MM.1S (cell line): ENCODE data around the gene NARF.

ENCODE experiments used
- DNase-seq: peaks from one replicate; pipeline ENCODE4 v3.0.0-alpha.2; 2015
- H2AFZ ChIP-seq: fragments of 300-600 bp; sonication (generic); 2 replicates; pipeline ENCODE4 v1.6.0; 2016; ENCODE audit warnings: antibody characterized with exemption, low read length
- H3F3A ChIP-seq: fragments of 300-600 bp; sonication (generic); 2 replicates; pipeline ENCODE4 v1.6.1; 2016; ENCODE audit warnings: mild to moderate bottlenecking, antibody characterized with exemption, low read length, moderate library complexity, mixed read lengths; ENCODE audit not compliant: insufficient read depth
- H3K27ac ChIP-seq: fragments of 300-600 bp; sonication (generic); 2 replicates; pipeline ENCODE4 v1.5.1; 2016; ENCODE audit warnings: mild to moderate bottlenecking, low read length
- H3K27me3 ChIP-seq: fragments of 300-600 bp; sonication (generic); replicated peaks from 2 replicates; pipeline ENCODE4 v1.6.0; 2016; ENCODE audit warnings: low read length; ENCODE audit not compliant: insufficient read depth
- H3K36me3 ChIP-seq: fragments of 300-600 bp; sonication (generic); replicated peaks from 2 replicates; pipeline ENCODE4 v1.6.1; 2016; ENCODE audit warnings: mild to moderate bottlenecking, low read length, mixed read lengths; ENCODE audit not compliant: insufficient read depth
- H3K4me1 ChIP-seq: fragments of 300-600 bp; sonication (generic); 2 replicates; pipeline ENCODE4 v1.6.1; 2016; ENCODE audit warnings: low read length, mixed read lengths
- H3K4me2 ChIP-seq: fragments of 300-600 bp; sonication (generic); 2 replicates; pipeline ENCODE4 v1.6.0; 2016; ENCODE audit warnings: low read depth, low read length
- H3K4me3 ChIP-seq: fragments of 300-600 bp; sonication (generic); 2 replicates; pipeline ENCODE4 v1.5.1; 2016; ENCODE audit warnings: low read length, mixed read lengths
- H3K79me2 ChIP-seq: fragments of 300-600 bp; sonication (generic); 2 replicates; pipeline ENCODE4 v1.6.1; 2016; ENCODE audit warnings: mixed run types, low read length, mixed read lengths
- H3K9ac ChIP-seq: fragments of 300-600 bp; sonication (generic); 2 replicates; pipeline ENCODE4 v1.6.1; 2016; ENCODE audit warnings: low read length, mixed read lengths
- H3K9me2 ChIP-seq: fragments of 300-600 bp; sonication (generic); replicated peaks from 2 replicates; pipeline ENCODE4 v1.6.1; 2016; ENCODE audit warnings: mild to moderate bottlenecking, low read length, mixed read lengths; ENCODE audit not compliant: insufficient read depth
- H3K9me3 ChIP-seq: fragments of 300-600 bp; sonication (generic); replicated peaks from 2 replicates; pipeline ENCODE4 v1.6.1; 2016; ENCODE audit warnings: mild to moderate bottlenecking, low read length, mixed read lengths; ENCODE audit not compliant: insufficient read depth
- H4K20me1 ChIP-seq: fragments of 300-600 bp; sonication (generic); 2 replicates; pipeline ENCODE4 v1.6.1; 2016; ENCODE audit warnings: mild to moderate bottlenecking, low read length, moderate library complexity, mixed read lengths; ENCODE audit not compliant: insufficient read depth
- EZH2 ChIP-seq: fragments of 300-600 bp; sonication (generic); optimal IDR thresholded peaks from 2 replicates; pipeline ENCODE3; 2017; ENCODE audit warnings: low read depth, mild to moderate bottlenecking, antibody characterized with exemption, low read length, mixed read lengths
- EZH2phosphoT487 ChIP-seq: fragments of 300-600 bp; sonication (generic); IDR thresholded peaks from 2 replicates; pipeline ENCODE4 v1.6.1; 2018; ENCODE audit warnings: antibody characterized with exemption, low read length
- TF ChIP-seq, protein P1 (sequence below): fragments of 300-600 bp; sonication (generic); IDR thresholded peaks from 2 replicates; pipeline ENCODE4 v1.5.1; 2016; ENCODE audit warnings: antibody characterized with exemption, low read length, mixed read lengths

Gene NARF

DNA sequence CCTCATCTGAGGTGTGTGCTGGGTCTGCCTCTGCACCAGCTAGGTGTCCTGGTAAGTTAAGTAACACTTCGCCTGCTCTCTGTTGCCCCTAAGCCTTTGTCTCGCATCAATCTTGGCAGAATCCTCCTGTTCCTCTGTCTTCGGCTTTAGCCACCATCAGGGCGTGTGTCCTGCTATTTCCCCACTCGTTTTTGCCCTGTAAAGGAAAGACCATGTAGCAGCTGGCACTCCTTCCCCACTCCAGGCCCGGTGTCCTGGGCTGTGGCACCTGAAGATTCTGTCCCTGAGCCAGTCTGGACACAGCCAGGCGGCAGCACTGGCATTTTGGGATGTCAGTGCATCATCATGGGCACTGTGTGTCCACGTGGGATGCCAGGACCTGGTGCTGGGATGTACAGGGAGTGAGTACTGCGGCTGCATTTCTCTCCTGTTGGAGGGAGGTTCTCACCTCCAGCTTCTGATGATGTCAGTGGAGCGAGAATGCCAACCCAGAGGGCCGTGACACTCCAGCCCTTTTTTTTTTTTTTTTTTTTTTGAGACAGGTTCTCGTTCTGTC is 34.8 kb downstream of the NARF start:
- H3K9me2 ChIP-seq: no peaks in the 10 kb centered on the region
- H3K27me3 ChIP-seq: no peaks in the 10 kb centered on the region
- no peak overlapping the region; the same call in 1 of the 2 replicates for H3K9ac ChIP-seq
- DNase-seq: no peak
- peak overlapping the region; percentile 51; the same call in 1 of the 2 replicates for H3K4me2 ChIP-seq
- H3K4me3 ChIP-seq: no peak overlapping the region
- H3F3A ChIP-seq: peaks cover 48% of the 10 kb centered on the region
- H3K27ac ChIP-seq: peak overlapping the region; percentile 87; the same call in 1 of the 2 replicates
- H3K79me2 ChIP-seq: no peaks in the 10 kb centered on the region
- H3K9me3 ChIP-seq: no peaks in the 10 kb centered on the region
- H3K36me3 ChIP-seq: no peaks in the 10 kb centered on the region
- H3K4me1 ChIP-seq: peaks cover 47% of the 10 kb centered on the region
- TF ChIP-seq EZH2: no peak
- no peak for TF ChIP-seq EZH2phosphoT487
- TF ChIP-seq, protein P1, sequence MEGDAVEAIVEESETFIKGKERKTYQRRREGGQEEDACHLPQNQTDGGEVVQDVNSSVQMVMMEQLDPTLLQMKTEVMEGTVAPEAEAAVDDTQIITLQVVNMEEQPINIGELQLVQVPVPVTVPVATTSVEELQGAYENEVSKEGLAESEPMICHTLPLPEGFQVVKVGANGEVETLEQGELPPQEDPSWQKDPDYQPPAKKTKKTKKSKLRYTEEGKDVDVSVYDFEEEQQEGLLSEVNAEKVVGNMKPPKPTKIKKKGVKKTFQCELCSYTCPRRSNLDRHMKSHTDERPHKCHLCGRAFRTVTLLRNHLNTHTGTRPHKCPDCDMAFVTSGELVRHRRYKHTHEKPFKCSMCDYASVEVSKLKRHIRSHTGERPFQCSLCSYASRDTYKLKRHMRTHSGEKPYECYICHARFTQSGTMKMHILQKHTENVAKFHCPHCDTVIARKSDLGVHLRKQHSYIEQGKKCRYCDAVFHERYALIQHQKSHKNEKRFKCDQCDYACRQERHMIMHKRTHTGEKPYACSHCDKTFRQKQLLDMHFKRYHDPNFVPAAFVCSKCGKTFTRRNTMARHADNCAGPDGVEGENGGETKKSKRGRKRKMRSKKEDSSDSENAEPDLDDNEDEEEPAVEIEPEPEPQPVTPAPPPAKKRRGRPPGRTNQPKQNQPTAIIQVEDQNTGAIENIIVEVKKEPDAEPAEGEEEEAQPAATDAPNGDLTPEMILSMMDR: no peak
- H4K20me1 ChIP-seq: no peaks in the 10 kb centered on the region
- H2AFZ ChIP-seq: peak overlapping the region; percentile 46; the same call in 1 of the 2 replicates

DNA sequence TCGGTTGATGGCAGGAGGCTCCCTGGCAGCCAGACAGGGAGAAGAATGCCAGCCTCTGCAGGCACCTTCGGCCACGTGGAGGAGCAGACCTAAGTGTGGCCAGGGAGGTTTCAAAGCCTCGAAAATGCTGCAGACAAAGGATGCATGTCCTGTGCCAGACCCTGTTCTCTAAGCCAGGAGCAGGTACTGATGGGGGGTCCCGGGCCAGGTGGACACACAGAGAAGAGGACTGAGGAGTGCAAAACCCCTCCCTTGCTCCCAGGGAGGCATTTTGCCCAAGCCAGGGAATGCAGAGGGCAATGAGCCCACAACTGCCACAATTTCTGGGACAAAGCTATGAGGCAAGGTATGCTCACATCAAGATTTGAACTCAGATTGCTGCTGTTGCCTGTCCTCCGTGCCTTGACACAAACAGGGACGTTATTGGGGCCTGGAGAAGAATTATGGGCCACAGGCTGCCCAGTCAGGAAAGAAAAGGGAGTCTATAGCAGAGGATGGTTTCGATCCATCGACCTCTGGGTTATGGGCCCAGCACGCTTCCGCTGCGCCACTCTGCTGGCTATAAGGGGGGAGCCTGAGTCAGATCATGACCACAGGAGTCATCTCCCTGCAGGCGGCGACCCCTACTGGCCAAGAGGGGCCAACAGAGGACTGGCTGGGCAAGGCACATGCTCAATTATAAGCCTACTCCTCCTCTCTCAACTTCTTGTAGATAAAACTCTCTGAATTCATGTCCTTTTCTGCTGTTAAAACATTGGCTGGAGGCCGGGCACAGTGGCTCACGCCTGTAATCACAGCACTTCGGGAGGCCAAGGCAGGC is 35.9 kb downstream of the NARF start:
- Histone ChIP-seq H3K4me3 (0 out of 2 replicates have a peak overlapping the region, but pooled peaks have one; percentile 19), H3K36me3 (no peaks in the 10 kb centered on the region), H3F3A (peaks cover 54% of the 10 kb centered on the region), H2AFZ (peak overlapping the region; percentile 42), H3K9me3 (no peaks in the 10 kb centered on the region), H3K79me2 (no peaks in the 10 kb centered on the region), H3K4me2 (peak overlapping the region; percentile 51; the same call in 1 of the 2 replicates), H4K20me1 (no peaks in the 10 kb centered on the region), H3K27me3 (no peaks in the 10 kb centered on the region), H3K9me2 (no peaks in the 10 kb centered on the region), H3K27ac (peak overlapping the region; percentile 87), H3K9ac (peak overlapping the region; percentile 54), H3K4me1 (peaks cover 51% of the 10 kb centered on the region)
- DNase-seq: peak; percentile 87
- TF ChIP-seq, protein P1: peak; percentile 88
- no peak for TF ChIP-seq EZH2phosphoT487

- H3K9me2 ChIP-seq: no peaks in the 10 kb centered on the region
- TF ChIP-seq EZH2 (no peak), EZH2phosphoT487 (no peak)
- TF ChIP-seq, protein P1: no peak
- no peak for DNase-seq
- H3K79me2 ChIP-seq: no peaks in the 10 kb centered on the region
- H3K4me1 ChIP-seq: peaks cover 37% of the 10 kb centered on the region
- no peak overlapping the region for H3K4me2 ChIP-seq
- H3K4me3 ChIP-seq: no peak overlapping the region
- H4K20me1 ChIP-seq: no peaks in the 10 kb centered on the region
- H3F3A ChIP-seq: peaks cover 51% of the 10 kb centered on the region
- H3K27me3 ChIP-seq: no peaks in the 10 kb centered on the region
- H3K36me3 ChIP-seq: no peaks in the 10 kb centered on the region
- no peaks in the 10 kb centered on the region for H3K9me3 ChIP-seq
- no peak overlapping the region for H3K9ac ChIP-seq
- no peak overlapping the region for H3K27ac ChIP-seq
- H2AFZ ChIP-seq: no peak overlapping the region
These were observed 37.4 kb downstream of the NARF start for GRCh38 chr17:82495844-82496528.
